ENCODE data around the gene LRCH4. TPM values are rescaled to one million over a fixed set of nuclear protein-coding genes. Genes with fewer than 3 reads are reported as not detected.
"Not testable (repeated sequence)": the region's sequence is repeated elsewhere in the genome, so short reads cannot be mapped to it uniquely, and the experiment has no call there.

The LRCH4 gene
- polyA plus RNA-seq, 12 donors: 16.7 to 39.5 (median 23.7) TPM; not detected in 1

DNA sequence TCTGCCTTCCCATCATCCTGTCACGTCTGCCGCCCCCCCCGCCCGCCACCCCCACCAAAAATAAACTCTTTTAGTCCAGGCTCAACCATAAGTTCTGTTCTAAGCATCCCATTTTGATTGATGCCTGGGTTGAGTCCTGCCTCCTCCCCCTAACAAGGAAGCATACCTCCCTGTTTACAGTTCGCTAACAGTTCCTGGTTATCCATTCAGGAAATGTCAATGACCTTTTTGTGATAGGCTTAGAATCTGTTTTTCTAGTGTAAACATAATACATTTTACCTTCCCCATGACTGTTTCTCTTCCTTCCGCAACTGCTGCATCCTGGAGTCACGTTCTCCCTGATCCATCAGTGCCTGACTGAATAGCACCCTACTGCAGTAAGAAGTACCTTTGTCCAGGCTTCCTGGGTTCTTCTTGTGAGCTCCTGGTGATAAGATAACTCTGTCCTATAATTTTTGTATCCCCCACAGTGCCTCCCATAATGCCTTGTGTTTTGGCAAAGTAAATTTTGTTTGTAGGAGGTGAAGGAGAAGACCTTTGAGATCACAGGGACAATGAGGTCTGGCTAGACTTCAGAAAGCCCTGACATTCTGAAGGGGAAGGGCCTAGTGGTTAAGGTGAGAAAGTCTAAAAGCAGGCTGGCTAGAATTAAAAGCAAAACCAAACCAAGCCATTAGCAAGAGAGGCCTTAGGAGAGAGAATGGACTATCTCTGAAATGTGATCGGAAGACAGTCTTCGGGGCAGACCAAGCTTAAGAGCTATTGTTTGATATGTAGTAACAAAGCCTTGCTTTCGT is 39.6 kb downstream of the LRCH4 start:
- DNase-seq: no peak

DNA sequence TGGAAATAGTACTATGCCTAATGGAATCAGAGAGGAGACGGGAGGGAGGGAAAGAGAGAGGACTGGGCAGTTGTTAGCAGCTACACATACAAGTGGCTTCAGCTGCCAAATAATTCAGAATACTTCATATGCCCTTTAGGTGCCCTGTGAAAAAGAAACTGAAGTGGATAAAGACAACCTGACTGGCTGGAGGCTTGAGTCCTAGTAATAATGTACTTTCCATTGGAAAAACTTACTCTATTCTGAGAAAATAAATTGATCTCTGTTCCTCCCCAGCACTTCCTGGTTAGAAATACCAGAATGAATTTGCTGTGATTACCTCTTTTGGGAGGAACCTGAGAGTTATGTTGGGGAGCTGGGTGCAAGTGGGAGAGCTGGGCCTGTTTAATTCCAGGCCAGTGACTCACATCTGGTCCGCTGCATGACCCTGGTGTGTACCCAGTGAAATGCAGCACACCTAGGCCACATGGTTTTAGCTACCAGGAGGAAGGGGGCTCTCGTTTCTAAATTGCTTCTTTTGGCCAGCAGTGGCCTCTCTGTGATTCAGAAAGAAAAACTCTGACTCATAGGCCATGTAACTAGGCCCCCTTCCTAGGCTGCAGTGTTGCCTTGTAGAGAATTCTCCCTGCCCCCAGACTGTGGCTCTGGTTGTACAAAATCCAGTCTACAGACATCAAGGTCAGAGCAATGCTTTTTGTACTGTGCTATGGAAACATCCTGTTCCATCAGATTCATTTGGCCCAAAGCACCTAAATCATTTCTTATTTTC is 40.4 kb downstream of the LRCH4 start:
- DNase-seq: peak; percentile 31

DNA sequence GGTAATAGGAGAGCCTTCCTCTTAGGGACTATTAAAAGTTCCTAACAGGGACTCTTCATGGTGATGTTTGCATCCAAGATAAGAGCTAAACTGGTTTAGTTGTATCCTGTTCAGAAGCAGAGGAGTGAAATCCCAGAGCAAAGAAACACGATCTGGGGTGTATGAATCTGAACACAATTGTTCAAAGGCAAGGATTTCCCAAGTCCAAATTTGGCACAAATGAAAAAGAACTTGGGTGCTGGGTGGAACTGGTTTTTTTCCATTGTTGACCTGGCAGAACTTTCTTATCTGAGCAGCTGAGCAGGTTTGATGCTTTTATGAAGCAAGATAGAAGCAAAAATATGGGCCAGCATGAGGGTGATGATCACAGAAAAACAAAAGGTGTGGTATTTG is 41.0 kb downstream of the LRCH4 start:
- no peak for DNase-seq

DNA sequence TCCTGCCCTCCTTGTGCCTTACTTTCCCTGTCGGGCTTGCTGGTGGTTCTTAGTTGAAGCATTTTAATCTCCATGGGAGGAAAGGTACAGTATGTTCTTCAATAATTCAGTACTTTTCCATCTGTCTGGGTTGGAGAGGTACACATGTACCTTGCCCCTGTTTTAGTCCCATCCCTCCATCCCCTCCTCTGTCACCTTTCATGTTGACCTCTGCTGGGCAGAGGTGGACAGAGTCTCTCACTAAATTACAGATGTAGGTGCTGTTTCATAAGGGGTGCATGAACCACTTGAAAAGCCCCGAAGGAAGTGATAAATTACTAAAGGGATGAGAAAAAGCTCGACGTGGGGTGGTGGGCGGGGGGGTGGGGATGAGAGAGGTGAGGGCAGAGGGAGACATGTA is 41.5 kb downstream of the LRCH4 start:
- no peak for DNase-seq

DNA sequence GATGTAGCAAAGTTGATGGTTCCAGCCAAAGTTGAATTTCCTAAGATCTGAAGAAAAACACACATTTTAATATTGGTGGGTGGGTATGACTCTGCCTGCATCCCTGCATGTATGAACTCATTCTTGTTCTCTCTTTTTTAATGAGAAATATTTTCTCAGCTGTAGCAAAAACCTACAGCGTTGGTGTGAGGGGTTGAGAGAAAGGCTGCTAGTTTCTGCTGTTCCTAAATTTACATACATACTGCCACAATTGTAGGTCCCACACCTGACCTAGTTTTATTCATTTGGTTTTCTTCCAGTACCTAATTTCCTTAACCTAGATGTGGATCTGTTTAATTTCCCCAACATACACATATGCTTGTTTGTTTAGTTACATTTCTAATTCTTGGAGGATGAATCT is 42.3 kb downstream of the LRCH4 start:
- DNase-seq: no peak

DNA sequence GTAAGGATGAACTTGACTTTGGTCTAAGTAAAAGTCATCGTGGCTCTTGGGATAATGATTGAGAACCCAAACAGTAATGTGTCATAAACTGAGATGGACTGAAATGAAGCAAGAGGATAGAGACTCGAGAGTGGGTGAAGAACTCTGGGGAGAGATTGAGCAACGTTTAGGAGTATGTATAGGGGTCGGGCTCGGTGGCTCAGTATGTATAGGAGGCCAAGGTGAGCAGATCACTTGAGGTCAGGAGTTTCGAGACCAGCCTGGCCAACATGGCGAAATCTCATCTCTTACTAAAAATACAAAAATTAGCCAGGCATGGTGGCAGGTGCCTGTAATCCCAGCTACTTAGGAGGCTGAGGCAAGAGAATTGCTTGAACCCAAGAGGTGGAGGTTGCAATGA is 44.6 kb downstream of the LRCH4 start:
- DNase-seq: not testable (repeated sequence)

DNA sequence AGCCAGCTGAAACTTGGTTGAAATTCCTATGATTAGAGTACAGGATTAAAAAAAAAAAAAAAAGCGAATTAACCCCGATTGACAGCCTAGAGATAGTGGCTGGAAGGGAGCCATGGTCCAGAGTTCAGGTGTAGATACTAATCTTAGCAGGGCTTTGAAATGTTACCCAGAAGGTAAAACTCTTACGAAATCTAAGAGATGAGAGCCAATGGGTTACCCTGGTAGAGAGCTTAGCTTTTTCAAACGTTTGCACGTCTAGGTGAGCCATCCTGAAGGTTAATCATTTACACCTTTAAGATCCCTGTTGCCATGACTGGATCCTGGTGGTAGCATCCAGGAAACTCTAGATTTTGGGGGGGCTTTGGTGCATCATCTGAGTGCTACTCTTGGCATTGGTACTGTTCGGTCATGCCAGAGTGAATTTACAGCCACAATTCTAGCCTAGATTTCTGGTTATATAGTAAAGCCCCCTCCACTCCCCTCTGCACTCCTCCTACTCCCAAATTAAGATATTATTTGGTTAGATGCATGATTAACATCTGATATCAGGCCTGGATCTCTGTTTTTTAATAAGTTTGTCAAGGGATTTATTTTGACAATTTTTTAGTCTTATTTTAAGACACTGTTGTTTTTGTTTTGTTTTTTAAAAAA is 45.7 kb downstream of the LRCH4 start:
- DNase-seq: no peak

DNA sequence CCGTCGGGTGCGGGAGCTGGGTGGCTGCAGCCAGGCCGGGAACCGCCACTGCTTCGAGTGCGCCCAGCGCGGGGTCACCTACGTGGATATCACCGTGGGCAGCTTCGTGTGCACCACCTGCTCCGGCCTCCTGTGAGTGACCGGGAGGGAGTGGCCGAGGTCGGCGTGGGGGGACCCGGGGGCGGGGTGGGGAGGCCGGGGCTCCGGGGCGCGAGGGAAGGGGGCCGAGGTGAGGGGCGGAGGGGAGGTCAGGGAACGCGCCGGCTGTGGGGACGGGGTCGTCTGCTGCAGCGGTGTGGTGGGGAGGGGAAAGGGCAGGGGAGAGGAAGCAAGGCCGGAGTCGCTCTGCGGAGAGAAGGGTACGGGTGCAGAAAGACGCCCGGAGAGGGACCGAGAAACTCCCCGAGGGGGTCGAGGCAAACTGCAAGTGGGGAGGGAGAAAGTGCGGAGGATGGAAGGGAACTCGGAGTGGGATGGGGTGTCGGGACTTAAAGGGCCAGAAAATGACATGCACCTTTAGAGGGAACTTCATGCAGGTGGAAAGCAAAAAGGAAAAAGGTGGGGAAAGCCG is 46.4 kb downstream of the LRCH4 start:
- DNase-seq: no peak

DNA sequence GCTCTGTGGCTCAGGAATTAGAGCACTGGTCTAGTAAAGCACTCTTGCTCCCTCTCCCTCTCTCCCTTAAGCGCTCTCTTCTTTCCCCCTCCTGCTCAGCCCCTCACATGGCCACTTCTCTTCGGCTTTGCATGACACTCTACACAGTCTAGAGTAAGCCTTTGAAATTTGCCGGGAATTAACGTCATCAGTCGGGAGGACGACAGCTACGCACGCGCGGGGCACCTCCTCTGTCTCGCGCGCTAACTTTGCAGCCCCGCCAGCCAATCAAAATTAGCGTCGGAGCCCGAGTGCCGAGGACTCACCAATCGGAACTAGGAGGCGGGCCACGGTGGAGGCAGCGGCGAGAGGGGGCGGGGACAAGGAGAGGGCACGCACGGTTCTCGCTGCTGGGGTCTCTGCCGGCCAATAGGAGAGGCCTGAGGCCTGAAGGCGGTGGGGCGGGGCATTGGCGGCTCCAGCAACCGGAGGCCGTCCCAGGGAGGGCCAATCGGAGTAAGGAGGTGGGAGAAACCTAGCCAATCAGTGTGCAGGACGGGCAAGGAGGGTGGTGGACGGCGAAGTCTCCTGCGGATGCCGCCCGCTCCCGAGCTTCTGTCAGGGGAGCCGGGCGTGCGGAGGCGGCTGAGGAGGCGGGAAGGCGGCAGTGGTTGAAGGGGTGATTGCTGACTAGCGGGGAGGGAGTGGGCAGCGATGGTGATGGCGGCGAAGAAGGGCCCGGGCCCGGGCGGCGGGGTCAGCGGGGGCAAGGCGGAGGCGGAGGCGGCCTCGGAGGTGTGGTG is 47.1 kb downstream of the LRCH4 start, which contains the start of gene AGFG2:
Gene AGFG2, plus strand, starts transcription at position 550 of the 782 bp plus-strand sequence. Its CDS starts 144 bp downstream, at position 694.
- peak; percentile 100 for DNase-seq

DNA sequence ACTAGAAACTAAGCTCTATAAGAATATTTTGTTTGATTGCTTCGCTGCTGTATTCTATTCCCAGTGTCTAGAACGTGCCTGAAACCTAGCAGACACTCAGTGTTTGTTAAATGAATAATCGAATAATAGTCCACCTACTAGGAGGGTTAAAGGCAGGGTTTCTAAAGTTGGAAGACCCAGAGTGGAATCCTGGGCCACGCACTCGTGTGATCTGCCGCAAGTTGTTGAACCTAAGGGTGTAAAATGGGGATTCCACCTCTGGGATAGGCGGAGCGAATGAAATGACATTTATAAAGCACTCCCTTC is 47.6 kb downstream of the LRCH4 start:
- DNase-seq: no peak

DNA sequence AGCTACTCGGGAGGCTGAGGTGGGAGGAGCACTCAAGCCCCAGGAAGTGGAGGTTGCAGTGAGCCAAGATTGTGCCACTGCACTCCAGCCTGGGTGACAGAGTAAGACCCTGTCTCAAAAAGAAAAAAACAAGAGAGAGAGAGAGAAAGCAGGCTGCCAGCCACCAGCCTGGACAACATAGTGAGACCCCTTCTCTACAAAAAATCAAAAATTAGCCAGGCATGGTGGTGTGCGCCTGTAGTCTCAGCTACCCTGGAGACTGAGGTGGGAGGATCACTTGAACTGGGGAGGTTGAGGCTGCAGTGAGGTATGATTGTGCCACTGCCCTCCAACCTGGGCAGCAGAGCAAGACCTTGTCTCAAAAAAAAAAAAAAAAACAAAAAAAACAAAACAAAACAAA is 49.2 kb downstream of the LRCH4 start:
- DNase-seq: not testable (repeated sequence)

DNA sequence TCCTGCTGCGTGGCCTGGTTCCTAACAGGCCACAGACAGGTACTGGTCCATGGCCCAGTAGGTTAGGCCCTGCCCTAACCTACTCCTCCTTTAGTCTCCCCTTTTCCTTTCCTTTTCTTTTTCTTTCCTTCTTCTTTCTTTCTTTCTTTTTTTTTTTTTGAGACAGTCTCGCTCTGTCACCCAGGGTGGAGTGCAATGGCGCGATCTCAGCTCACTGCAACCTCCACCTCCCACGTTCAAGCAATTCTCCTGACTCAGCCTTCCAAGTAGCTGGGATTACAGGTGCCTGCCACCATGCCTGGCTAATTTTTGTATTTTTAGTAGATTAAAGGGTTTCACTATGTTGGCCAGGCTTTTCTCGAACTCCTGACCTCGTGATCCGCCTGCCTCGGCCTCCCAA is 49.9 kb downstream of the LRCH4 start:
- DNase-seq: not testable (repeated sequence)

DNA sequence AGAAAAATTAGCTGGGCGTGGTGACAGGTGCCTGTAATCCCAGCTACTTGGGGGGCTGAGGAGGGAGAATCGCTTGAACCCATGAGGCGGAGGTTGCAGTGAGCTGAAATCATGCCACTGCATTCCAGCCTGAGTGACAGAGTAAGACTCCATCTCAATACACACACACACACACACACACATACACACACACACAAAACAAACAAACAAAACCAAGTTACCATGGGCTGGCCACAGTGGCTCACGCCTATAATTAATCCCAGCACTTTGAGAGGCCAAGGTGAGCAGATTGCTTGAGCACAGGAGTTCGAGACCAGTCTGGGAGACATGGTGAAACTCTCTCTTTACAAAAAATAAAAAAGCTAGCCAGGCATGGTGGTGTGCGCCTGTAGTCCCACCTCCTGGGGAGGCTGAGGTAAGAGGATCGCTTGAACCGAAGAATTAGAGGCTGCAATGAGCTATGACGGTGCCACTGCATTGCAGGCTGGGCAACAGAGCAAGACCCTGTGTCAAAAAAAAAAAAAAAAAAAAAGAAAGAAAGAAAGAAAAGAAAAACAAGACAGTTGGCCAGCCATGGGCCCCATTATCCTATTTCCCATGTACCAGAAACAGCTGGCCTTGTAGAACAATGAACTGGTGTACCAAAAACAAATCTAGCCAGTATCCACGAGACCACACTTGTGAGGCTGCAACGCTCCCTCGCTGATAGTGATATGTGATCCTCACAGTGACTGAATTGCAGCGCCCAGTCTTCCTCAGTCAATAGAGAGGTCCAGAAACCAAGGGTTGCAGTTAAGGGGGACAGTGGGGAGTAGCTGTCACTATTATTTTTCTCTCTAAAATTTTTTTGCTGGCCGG is 53.5 kb downstream of the LRCH4 start:
- no peak for DNase-seq

DNA sequence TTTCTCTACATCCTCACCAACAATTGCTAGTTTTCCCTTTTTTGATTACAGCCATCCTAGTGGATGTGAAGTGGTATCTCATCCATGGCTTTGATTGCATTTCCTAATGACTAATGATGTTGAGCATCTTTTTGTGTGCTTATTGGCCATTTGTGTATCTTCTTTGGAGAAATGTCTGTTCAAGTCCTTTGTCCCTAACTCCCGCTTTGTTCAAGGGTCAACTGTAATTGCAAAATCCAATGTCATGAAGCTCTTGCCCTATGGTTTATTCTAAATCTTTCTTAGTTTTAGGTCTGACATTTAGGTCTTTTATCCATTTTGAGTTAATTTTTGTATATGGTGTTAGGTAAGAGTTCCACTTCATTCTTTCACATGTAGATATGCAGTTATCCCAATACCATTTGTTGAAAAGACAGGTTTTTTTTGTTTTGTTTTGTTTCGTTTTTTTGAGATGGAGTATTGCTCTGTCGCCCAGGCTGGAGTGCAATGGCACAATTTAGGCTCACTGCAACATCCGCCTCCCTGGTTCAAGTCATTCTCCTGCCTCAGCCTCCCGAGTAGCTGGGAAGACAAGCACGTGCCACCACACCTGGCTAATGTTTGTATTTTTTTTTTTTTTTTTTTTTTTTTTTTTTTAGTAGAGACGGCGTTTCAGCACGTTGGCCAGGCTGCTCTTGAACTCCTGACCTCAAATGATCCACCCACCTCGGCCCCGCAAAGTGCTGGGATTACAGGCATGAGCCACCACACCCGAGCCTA is 57.6 kb downstream of the LRCH4 start:
- DNase-seq: not testable (repeated sequence)

Other genes starting within 250 kb of the LRCH4 start
- gene PILRB, start 228.0 kb downstream of the LRCH4 start, polyA plus RNA-seq (ENCODE audit: insufficient read length in 12 of 12): 10 to 100 TPM in 10 of 12 donors, 1 to 10 TPM in 1, not detected in 1; 9.9 to 55.1 (median 19.1) TPM
- 1 to 10 TPM in 10 of 12 donors, not detected in 2; 1.6 to 9.3 (median 2.5) TPM for gene PILRA, start 212.6 kb downstream of the LRCH4 start, polyA plus RNA-seq (ENCODE audit: insufficient read length in 12 of 12)
- 10 to 100 TPM in 2 of 12 donors, 1 to 10 TPM in 9, not detected in 1; 4.5 to 17.3 (median 6.5) TPM for gene ZCWPW1, start 157.4 kb downstream of the LRCH4 start, polyA plus RNA-seq (ENCODE audit: insufficient read length in 12 of 12)
- gene MEPCE, start 156.3 kb downstream of the LRCH4 start, polyA plus RNA-seq (ENCODE audit: insufficient read length in 12 of 12): 10 to 100 TPM in 11 of 12 donors, not detected in 1; 27.0 to 42.9 (median 32.2) TPM
- 10 to 100 TPM in 9 of 12 donors, 1 to 10 TPM in 2, not detected in 1; 9.4 to 27.5 (median 11.9) TPM for gene PPP1R35, start 149.6 kb downstream of the LRCH4 start, polyA plus RNA-seq (ENCODE audit: insufficient read length in 12 of 12)
- 1 to 10 TPM in 9 of 12 donors, under 1 TPM in 1, not detected in 2; 0.98 to 2.4 (median 1.4) TPM for gene SPACDR, start 121.9 kb downstream of the LRCH4 start, polyA plus RNA-seq (ENCODE audit: insufficient read length in 12 of 12)
- 10 to 100 TPM in 11 of 12 donors, not detected in 1; 29.0 to 95.6 (median 38.9) TPM for gene TSC22D4, start 106.9 kb downstream of the LRCH4 start, polyA plus RNA-seq (ENCODE audit: insufficient read length in 12 of 12)
- 1 to 10 TPM in 11 of 12 donors, not detected in 1; 1.1 to 5.7 (median 1.5) TPM for gene NYAP1, start 102.2 kb downstream of the LRCH4 start, polyA plus RNA-seq (ENCODE audit: insufficient read length in 12 of 12)
- 10 to 100 TPM in 6 of 12 donors, 1 to 10 TPM in 5, not detected in 1; 7.8 to 16.8 (median 10.1) TPM for gene AGFG2, start 46.9 kb downstream of the LRCH4 start, polyA plus RNA-seq (ENCODE audit: insufficient read length in 12 of 12)
- 10 to 100 TPM in 1 of 12 donors, 1 to 10 TPM in 9, not detected in 2; 1.5 to 10.1 (median 2.8) TPM for gene SAP25, start 12.2 kb downstream of the LRCH4 start, polyA plus RNA-seq (ENCODE audit: insufficient read length in 12 of 12)
- gene FBXO24, start 199 bp upstream of the LRCH4 start, polyA plus RNA-seq (ENCODE audit: insufficient read length in 12 of 12): 1 to 10 TPM in 7 of 12 donors, under 1 TPM in 3, not detected in 2; 0.59 to 2.1 (median 1.1) TPM
- gene PCOLCE, start 16.2 kb upstream of the LRCH4 start, polyA plus RNA-seq (ENCODE audit: insufficient read length in 12 of 12): 100 to 1,000 TPM; 170 to 827 (median 228) TPM
- 10 to 100 TPM in 11 of 12 donors, not detected in 1; 12.5 to 69.6 (median 17.2) TPM for gene MOSPD3, start 26.4 kb upstream of the LRCH4 start, polyA plus RNA-seq (ENCODE audit: insufficient read length in 12 of 12)
- 1 to 10 TPM in 3 of 12 donors, under 1 TPM in 7, not detected in 2; 0.23 to 2.3 (median 0.72) TPM for gene TFR2, start 55.4 kb upstream of the LRCH4 start, polyA plus RNA-seq (ENCODE audit: insufficient read length in 12 of 12)
- under 1 TPM in 3 of 12 donors, not detected in 9; 0.21 to 0.30 (median 0.28) TPM for gene ACTL6B, start 70.3 kb upstream of the LRCH4 start, polyA plus RNA-seq (ENCODE audit: insufficient read length in 12 of 12)
- 100 to 1,000 TPM in 11 of 12 donors, not detected in 1; 110 to 178 (median 137) TPM for gene GNB2, start 87.6 kb upstream of the LRCH4 start, polyA plus RNA-seq (ENCODE audit: insufficient read length in 12 of 12)
- 100 to 1,000 TPM in 1 of 12 donors, 10 to 100 TPM in 11; 18.8 to 473 (median 27.5) TPM for gene GIGYF1, start 108.1 kb upstream of the LRCH4 start, polyA plus RNA-seq (ENCODE audit: insufficient read length in 12 of 12)
- gene POP7, start 120.0 kb upstream of the LRCH4 start, polyA plus RNA-seq (ENCODE audit: insufficient read length in 12 of 12): 10 to 100 TPM in 11 of 12 donors, not detected in 1; 15.5 to 27.0 (median 18.3) TPM
- under 1 TPM in 3 of 12 donors, not detected in 9; 0.13 to 0.28 (median 0.21) TPM for gene EPO, start 134.3 kb upstream of the LRCH4 start, polyA plus RNA-seq (ENCODE audit: insufficient read length in 12 of 12)
- gene ZAN, start 147.5 kb upstream of the LRCH4 start, polyA plus RNA-seq (ENCODE audit: insufficient read length in 12 of 12): under 1 TPM in 1 of 12 donors, not detected in 11; 0.03 TPM
- gene EPHB4, start 241.4 kb upstream of the LRCH4 start, polyA plus RNA-seq (ENCODE audit: insufficient read length in 12 of 12): 10 to 100 TPM in 11 of 12 donors, not detected in 1; 31.1 to 74.0 (median 46.4) TPM